K562 (cell line): ENCODE measurements around the gene EAF2. TPM values are rescaled to one million over a fixed set of nuclear protein-coding genes. Genes with fewer than 3 reads are reported as not detected.
A peak's percentile ranks its signal among the peaks of the same experiment; 100 is the strongest.

Source experiments
- CREM ChIP-seq: IDR thresholded peaks from 2 replicates; pipeline ENCODE4 v1.6.1; 2014; ENCODE audit warnings: antibody characterized with exemption, low read depth
- GATA2 ChIP-seq: sonication (generic); formaldehyde crosslinking; IDR thresholded peaks from 2 replicates; pipeline ENCODE4 v1.4.0; 2020; ENCODE audit warnings: mild to moderate bottlenecking, missing genetic modification reagents
- MAX ChIP-seq: sonication (generic); formaldehyde crosslinking; IDR thresholded peaks from 2 replicates; pipeline ENCODE4 v1.9.0; 2022; ENCODE audit warnings: mild to moderate bottlenecking, missing genetic modification reagents
- MTA2 ChIP-seq: fragments of 450-650 bp; IDR thresholded peaks from 2 replicates; pipeline ENCODE4 v1.6.1; 2016; ENCODE audit warnings: low read depth
- NCOA4 ChIP-seq: fragments of 450-650 bp; IDR thresholded peaks from 2 replicates; pipeline ENCODE4 v1.6.1; 2018; ENCODE audit warnings: mild to moderate bottlenecking; ENCODE audit not compliant: partially characterized antibody
- NFYB ChIP-seq: IDR thresholded peaks from 2 replicates; pipeline ENCODE4 v1.6.1; 2011; ENCODE audit warnings: mild to moderate bottlenecking, moderate library complexity; ENCODE audit not compliant: insufficient read length; ENCODE audit errors: extremely low read depth
- RFX1 ChIP-seq: fragments of 450-650 bp; IDR thresholded peaks from 2 replicates; pipeline ENCODE4 v1.6.1; 2016; ENCODE audit warnings: mild to moderate bottlenecking, moderate library complexity
- SMARCB1 ChIP-seq: IDR thresholded peaks from 2 replicates; pipeline ENCODE4 v1.6.1; 2011; ENCODE audit warnings: improper control_type of control experiment, low read depth; ENCODE audit not compliant: insufficient read length
- YY1 ChIP-seq, 3 experiments: IDR thresholded peaks; 2 replicates each; pipeline ENCODE4 v1.6.1; 2011; ENCODE audit warnings: low read length in 2 of 3, mild to moderate bottlenecking in 2 of 3, moderate library complexity in 2 of 3, borderline replicate concordance in 1 of 3, control low read depth in 1 of 3, low read depth in 1 of 3; ENCODE audit not compliant: insufficient read depth in 3 of 3, insufficient replicate concordance in 2 of 3, control insufficient read depth in 1 of 3, insufficient read length in 1 of 3; ENCODE audit errors: extremely low read depth in 1 of 3
- ZKSCAN1 ChIP-seq: fragments of 150-350 bp; IDR thresholded peaks from 2 replicates; pipeline ENCODE4 v1.6.1; 2016; ENCODE audit warnings: low read depth, low read length
- ZSCAN32 ChIP-seq: fragments of 450-650 bp; formaldehyde crosslinking; IDR thresholded peaks from 2 replicates; pipeline ENCODE4 v1.4.0; 2020; ENCODE audit warnings: mild to moderate bottlenecking, moderate library complexity
- polyA plus RNA-seq, 8 experiments: library from polyadenylated mRNA; depleted of rRNA in 4 of 8; stranded (reverse) in 5 of 8; unstranded in 3 of 8; fragments of >200 nt; fragmentation: Nextera tagmentation in 2 of 8; fragmentation: Illumina TruSeq in 1 of 8; extraction: Ambion mirVana in 2 of 8; extraction: Trizol in 1 of 8; gene quantifications; 2 replicates each; pipeline versions ENCODE4 v1.2.1 to v1.2.3, GENCODE V29; 2011 to 2014; ENCODE audit warnings: inconsistent platforms in 1 of 8, missing spikeins in 1 of 8
- total RNA-seq, 7 experiments: library from RNA; depleted of rRNA in 6 of 7; stranded (reverse); fragments of >200 nt in 6 of 7; fragmentation: Illumina TruSeq in 2 of 7; extraction: Trizol in 2 of 7; gene quantifications; 2 replicates each; pipeline versions ENCODE4 v1.2.1 to v1.2.3, GENCODE V29; 2011 to 2021; ENCODE audit warnings: low replicate concordance in 1 of 7
- TF ChIP-seq, protein P1 (sequence below): sonication (generic); formaldehyde crosslinking; IDR thresholded peaks from 2 replicates; pipeline ENCODE4 v1.4.0; 2020; ENCODE audit warnings: mild to moderate bottlenecking, missing genetic modification reagents
- TF ChIP-seq, protein P2 (sequence below), 2 experiments: fragments of 450-650 bp; IDR thresholded peaks; 2 replicates each; pipeline ENCODE4 v1.6.1; 2018; ENCODE audit warnings: mild to moderate bottlenecking in 2 of 2, low read depth in 1 of 2; ENCODE audit not compliant: partially characterized antibody in 2 of 2

Gene EAF2
- total and polyA plus RNA-seq, 9 of the 15 experiments (the other 6 are each of a cell fraction or from before 2014, with no cell fraction given) = 3.8 to 17.3 (median 6.9) TPM

GRCh38 chr3:121834671-121835464, at the start of gene EAF2, which contains the start of gene IQCB1 (continued):
- TF ChIP-seq, protein P1, sequence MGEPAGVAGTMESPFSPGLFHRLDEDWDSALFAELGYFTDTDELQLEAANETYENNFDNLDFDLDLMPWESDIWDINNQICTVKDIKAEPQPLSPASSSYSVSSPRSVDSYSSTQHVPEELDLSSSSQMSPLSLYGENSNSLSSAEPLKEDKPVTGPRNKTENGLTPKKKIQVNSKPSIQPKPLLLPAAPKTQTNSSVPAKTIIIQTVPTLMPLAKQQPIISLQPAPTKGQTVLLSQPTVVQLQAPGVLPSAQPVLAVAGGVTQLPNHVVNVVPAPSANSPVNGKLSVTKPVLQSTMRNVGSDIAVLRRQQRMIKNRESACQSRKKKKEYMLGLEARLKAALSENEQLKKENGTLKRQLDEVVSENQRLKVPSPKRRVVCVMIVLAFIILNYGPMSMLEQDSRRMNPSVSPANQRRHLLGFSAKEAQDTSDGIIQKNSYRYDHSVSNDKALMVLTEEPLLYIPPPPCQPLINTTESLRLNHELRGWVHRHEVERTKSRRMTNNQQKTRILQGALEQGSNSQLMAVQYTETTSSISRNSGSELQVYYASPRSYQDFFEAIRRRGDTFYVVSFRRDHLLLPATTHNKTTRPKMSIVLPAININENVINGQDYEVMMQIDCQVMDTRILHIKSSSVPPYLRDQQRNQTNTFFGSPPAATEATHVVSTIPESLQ (CRISPR knock-in tag) = peak; percentile 57; the same call in 1 of the 2 replicates
- TF ChIP-seq CREM (peak; percentile 50), MAX (CRISPR knock-in tag) (peak; percentile 54), YY1 (IDR thresholded peaks at IDR 0.05; ENCODE audit: borderline replicate concordance in 1 of 3, control insufficient read depth in 1 of 3, extremely low read depth in 1 of 3, insufficient read depth in 3 of 3, insufficient read length in 1 of 3, insufficient replicate concordance in 2 of 3, low read depth in 1 of 3, low read length in 2 of 3) (peak in 2 of 3 experiments; percentile 14 to 22), ZKSCAN1 (0 out of 2 replicates have a peak, but pooled peaks have one; percentile 30), NCOA4 (no peak), GATA2 (0 out of 2 replicates have a peak, but pooled peaks have one; percentile 21), NFYB (peak; percentile 8), RFX1 (no peak; the same call in 1 of the 2 replicates), SMARCB1 (no peak), MTA2 (no peak), ZSCAN32 (CRISPR knock-in tag) (no peak)
- TF ChIP-seq, protein P2, sequence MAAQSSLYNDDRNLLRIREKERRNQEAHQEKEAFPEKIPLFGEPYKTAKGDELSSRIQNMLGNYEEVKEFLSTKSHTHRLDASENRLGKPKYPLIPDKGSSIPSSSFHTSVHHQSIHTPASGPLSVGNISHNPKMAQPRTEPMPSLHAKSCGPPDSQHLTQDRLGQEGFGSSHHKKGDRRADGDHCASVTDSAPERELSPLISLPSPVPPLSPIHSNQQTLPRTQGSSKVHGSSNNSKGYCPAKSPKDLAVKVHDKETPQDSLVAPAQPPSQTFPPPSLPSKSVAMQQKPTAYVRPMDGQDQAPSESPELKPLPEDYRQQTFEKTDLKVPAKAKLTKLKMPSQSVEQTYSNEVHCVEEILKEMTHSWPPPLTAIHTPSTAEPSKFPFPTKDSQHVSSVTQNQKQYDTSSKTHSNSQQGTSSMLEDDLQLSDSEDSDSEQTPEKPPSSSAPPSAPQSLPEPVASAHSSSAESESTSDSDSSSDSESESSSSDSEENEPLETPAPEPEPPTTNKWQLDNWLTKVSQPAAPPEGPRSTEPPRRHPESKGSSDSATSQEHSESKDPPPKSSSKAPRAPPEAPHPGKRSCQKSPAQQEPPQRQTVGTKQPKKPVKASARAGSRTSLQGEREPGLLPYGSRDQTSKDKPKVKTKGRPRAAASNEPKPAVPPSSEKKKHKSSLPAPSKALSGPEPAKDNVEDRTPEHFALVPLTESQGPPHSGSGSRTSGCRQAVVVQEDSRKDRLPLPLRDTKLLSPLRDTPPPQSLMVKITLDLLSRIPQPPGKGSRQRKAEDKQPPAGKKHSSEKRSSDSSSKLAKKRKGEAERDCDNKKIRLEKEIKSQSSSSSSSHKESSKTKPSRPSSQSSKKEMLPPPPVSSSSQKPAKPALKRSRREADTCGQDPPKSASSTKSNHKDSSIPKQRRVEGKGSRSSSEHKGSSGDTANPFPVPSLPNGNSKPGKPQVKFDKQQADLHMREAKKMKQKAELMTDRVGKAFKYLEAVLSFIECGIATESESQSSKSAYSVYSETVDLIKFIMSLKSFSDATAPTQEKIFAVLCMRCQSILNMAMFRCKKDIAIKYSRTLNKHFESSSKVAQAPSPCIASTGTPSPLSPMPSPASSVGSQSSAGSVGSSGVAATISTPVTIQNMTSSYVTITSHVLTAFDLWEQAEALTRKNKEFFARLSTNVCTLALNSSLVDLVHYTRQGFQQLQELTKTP (IDR thresholded peaks at IDR 0.05; ENCODE audit: low read depth in 1 of 2, partially characterized antibody in 2 of 2) = no peak
